Caco-2 (cell line): Measurements from ENCODE around the gene FBP2. TPM values are rescaled to one million over a fixed set of nuclear protein-coding genes. Genes with fewer than 3 reads are reported as not detected.

Experiments used
- BruUV-seq: library from RNA; stranded (reverse); fragments of 400-500 nt; replicated peaks from 2 replicates; lab custom pipeline; 2021; lab: Mats Ljungman, UMichigan
- CTCF ChIA-PET: fragments of 300-600 bp; sonication (Branson Sonifier 250); formaldehyde crosslinking; loops from one replicate; lab custom pipeline; 2022; ENCODE audit warnings: antibody characterized with exemption; lab: Charles Lee
- POLR2A ChIA-PET: fragments of 300-600 bp; sonication (Branson Sonifier 250); formaldehyde crosslinking; loops from one replicate; lab custom pipeline; 2022; ENCODE audit warnings: antibody characterized with exemption; lab: Charles Lee
- DNase-seq, 2 experiments: peaks; one replicate each; pipeline versions ENCODE4 v3.0.0 to v3.0.0-alpha.2; 2020 to 2022
- H3K27me3 ChIP-seq: replicated peaks from 2 replicates; pipeline ENCODE4 v1.6.0; 2011; ENCODE audit warnings: low read length; ENCODE audit not compliant: control insufficient read depth, insufficient read depth
- H3K36me3 ChIP-seq: 2 replicates; pipeline ENCODE4 v1.5.1; 2011; ENCODE audit warnings: low read length; ENCODE audit not compliant: control insufficient read depth, insufficient read depth
- H3K4me1 ChIP-seq: fragments of 250-450 bp; sonication (Bioruptor Pico); 2 replicates; pipeline ENCODE4 v1.5.1; 2020; ENCODE audit warnings: mild to moderate bottlenecking
- H3K4me3 ChIP-seq: 2 replicates; pipeline ENCODE4 v1.5.1; 2011; ENCODE audit warnings: low read depth, mild to moderate bottlenecking, control low read depth, low read length
- H3K9me3 ChIP-seq: fragments of 250-450 bp; sonication (Bioruptor Pico); 2 replicates; pipeline ENCODE4 v1.5.1; 2020; ENCODE audit warnings: mild to moderate bottlenecking, moderate library complexity
- H3K27ac Mint-ChIP-seq: one replicate; pipeline ENCODE4 v1.8.0; 2022; ENCODE audit warnings: mixed read lengths; ENCODE audit not compliant: unreplicated experiment
- H3K27me3 Mint-ChIP-seq: one replicate; pipeline ENCODE4 v1.8.0; 2022; ENCODE audit warnings: mixed read lengths; ENCODE audit not compliant: insufficient read depth, unreplicated experiment
- H3K36me3 Mint-ChIP-seq: one replicate; pipeline ENCODE4 v1.8.0; 2022; ENCODE audit warnings: mild to moderate bottlenecking, mixed read lengths; ENCODE audit not compliant: insufficient read depth, unreplicated experiment
- H3K4me1 Mint-ChIP-seq: one replicate; pipeline ENCODE4 v1.8.0; 2022; ENCODE audit warnings: low read depth, mixed read lengths; ENCODE audit not compliant: unreplicated experiment
- H3K4me3 Mint-ChIP-seq: one replicate; pipeline ENCODE4 v1.8.0; 2022; ENCODE audit warnings: mild to moderate bottlenecking, moderate library complexity, mixed read lengths; ENCODE audit not compliant: unreplicated experiment
- H3K9me3 Mint-ChIP-seq: one replicate; pipeline ENCODE4 v1.8.0; 2022; ENCODE audit warnings: mixed read lengths; ENCODE audit not compliant: unreplicated experiment
- intact Hi-C: fragments of 100-400 bp; cut with micrococcal nuclease; formaldehyde crosslinking; loops from one replicate; pipeline ENCODE4 v1.10.0; 2022; ENCODE audit not compliant: unreplicated experiment
- total RNA-seq: library from RNA; stranded (reverse); gene quantifications from 2 replicates; pipeline ENCODE4 v1.2.3, GENCODE V29; 2022
- TF ChIP-seq, protein P1 (sequence below), 2 experiments: fragments of 200-600 bp in 1 of 2; IDR thresholded peaks; 1 replicate in 1 of 2; 2 replicates in 1 of 2; pipeline versions ENCODE4 v1.5.1 to v1.8.0; 2011 to 2022; ENCODE audit warnings: antibody characterized with exemption in 1 of 2, control low read depth in 1 of 2, inconsistent platforms in 1 of 2, low read depth in 1 of 2, low read length in 1 of 2, mild to moderate bottlenecking in 1 of 2, moderate library complexity in 1 of 2; ENCODE audit not compliant: insufficient read depth in 1 of 2, severe bottlenecking in 1 of 2, unreplicated experiment in 1 of 2

The FBP2 gene
- total RNA-seq, 1 experiment from 2014 or later: not detected

GRCh38 chr9:94560237-94560636, 33.4 kb downstream of the FBP2 start:
- no peak overlapping the region for H3K4me3 Mint-ChIP-seq
- no peaks in the 10 kb centered on the region for H3K4me1 Mint-ChIP-seq
- no peaks in the 10 kb centered on the region for H3K9me3 ChIP-seq
- DNase-seq: no peak
- H3K36me3 ChIP-seq: peaks cover 1% of the 10 kb centered on the region; the same call in 1 of the 2 replicates
- H3K9me3 Mint-ChIP-seq: no peaks in the 10 kb centered on the region
- no peak overlapping the region for H3K4me3 ChIP-seq
- BruUV-seq: no TSS peak
- CTCF ChIA-PET: no interaction called here
- TF ChIP-seq, protein P1, sequence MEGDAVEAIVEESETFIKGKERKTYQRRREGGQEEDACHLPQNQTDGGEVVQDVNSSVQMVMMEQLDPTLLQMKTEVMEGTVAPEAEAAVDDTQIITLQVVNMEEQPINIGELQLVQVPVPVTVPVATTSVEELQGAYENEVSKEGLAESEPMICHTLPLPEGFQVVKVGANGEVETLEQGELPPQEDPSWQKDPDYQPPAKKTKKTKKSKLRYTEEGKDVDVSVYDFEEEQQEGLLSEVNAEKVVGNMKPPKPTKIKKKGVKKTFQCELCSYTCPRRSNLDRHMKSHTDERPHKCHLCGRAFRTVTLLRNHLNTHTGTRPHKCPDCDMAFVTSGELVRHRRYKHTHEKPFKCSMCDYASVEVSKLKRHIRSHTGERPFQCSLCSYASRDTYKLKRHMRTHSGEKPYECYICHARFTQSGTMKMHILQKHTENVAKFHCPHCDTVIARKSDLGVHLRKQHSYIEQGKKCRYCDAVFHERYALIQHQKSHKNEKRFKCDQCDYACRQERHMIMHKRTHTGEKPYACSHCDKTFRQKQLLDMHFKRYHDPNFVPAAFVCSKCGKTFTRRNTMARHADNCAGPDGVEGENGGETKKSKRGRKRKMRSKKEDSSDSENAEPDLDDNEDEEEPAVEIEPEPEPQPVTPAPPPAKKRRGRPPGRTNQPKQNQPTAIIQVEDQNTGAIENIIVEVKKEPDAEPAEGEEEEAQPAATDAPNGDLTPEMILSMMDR (IDR thresholded peaks at IDR 0.05; ENCODE audit: insufficient read depth in 1 of 2, low read depth in 1 of 2, low read length in 1 of 2, severe bottlenecking in 1 of 2, unreplicated experiment in 1 of 2): no peak
- POLR2A ChIA-PET: no interaction called here
- no peak overlapping the region for H3K27ac Mint-ChIP-seq
- peaks cover 12% of the 10 kb centered on the region for H3K36me3 Mint-ChIP-seq
- no peaks in the 10 kb centered on the region for H3K4me1 ChIP-seq
- H3K27me3 Mint-ChIP-seq: no peaks in the 10 kb centered on the region
- intact Hi-C loops: no loop called here
- H3K27me3 ChIP-seq: no peaks in the 10 kb centered on the region

- TF ChIP-seq, protein P1 (IDR thresholded peaks at IDR 0.05; ENCODE audit: insufficient read depth in 1 of 2, low read depth in 1 of 2, low read length in 1 of 2, severe bottlenecking in 1 of 2, unreplicated experiment in 1 of 2): no peak
- Histone ChIP-seq H3K4me3 (no peak overlapping the region), H3K4me1 (0 out of 2 replicates have a peak, but pooled peaks cover 3% of the 10 kb centered on the region), H3K36me3 (peaks cover 1% of the 10 kb centered on the region; the same call in 1 of the 2 replicates), H3K9me3 (no peaks in the 10 kb centered on the region), H3K27me3 (no peaks in the 10 kb centered on the region)
- POLR2A ChIA-PET: no interaction called here
- Mint-ChIP-seq H3K4me1 (peaks cover 9% of the 10 kb centered on the region), H3K27ac (no peak overlapping the region), H3K9me3 (no peaks in the 10 kb centered on the region), H3K27me3 (no peaks in the 10 kb centered on the region), H3K4me3 (no peak overlapping the region), H3K36me3 (peaks cover 10% of the 10 kb centered on the region)
- BruUV-seq: no TSS peak
- no peak for DNase-seq
- CTCF ChIA-PET: no interaction called here
- intact Hi-C loops: no loop called here
These were observed 36.2 kb downstream of the FBP2 start for GRCh38 chr9:94557376-94557775.

GRCh38 chr9:94554439-94555331, 38.9 kb downstream of the FBP2 start, which contains the start of gene PCAT7:
Gene PCAT7, plus strand, starts transcription at chr9:94555083.
- Mint-ChIP-seq H3K4me3 (no peak within 1 kb of the TSS), H3K27ac (no peak within 1 kb of the TSS), H3K27me3 (no peaks in the 10 kb centered on the region), H3K9me3 (no peaks in the 10 kb centered on the region), H3K4me1 (peaks cover 11% of the 10 kb centered on the region), H3K36me3 (peaks cover 23% of the 10 kb centered on the region)
- H3K36me3 ChIP-seq: no peaks in the 10 kb centered on the region; the same call in 1 of the 2 replicates
- peak within 1 kb of the TSS; percentile 48 for H3K4me3 ChIP-seq
- intact Hi-C loops: loop anchor here (1.0 to 5.0 kb wide), 6 partner anchors 49 to 614 kb away; no protein-coding TSS in a partner anchor
- TF ChIP-seq, protein P1 (IDR thresholded peaks at IDR 0.05; ENCODE audit: insufficient read depth in 1 of 2, low read depth in 1 of 2, low read length in 1 of 2, severe bottlenecking in 1 of 2, unreplicated experiment in 1 of 2): peak; percentile 67 to 78
- no peaks in the 10 kb centered on the region for H3K9me3 ChIP-seq
- POLR2A ChIA-PET: interaction anchor here (0.5 to 1.5 kb wide), 10 partner anchors 18 to 1504 kb away, joined by 3 to 15 read pairs (median 4); no protein-coding TSS in a partner anchor
- BruUV-seq: no TSS peak
- H3K4me1 ChIP-seq: 0 out of 2 replicates have a peak, but pooled peaks cover 3% of the 10 kb centered on the region
- H3K27me3 ChIP-seq: no peaks in the 10 kb centered on the region
- CTCF ChIA-PET: interaction anchor here (0.8 to 2.0 kb wide), 10 partner anchors 32 to 613 kb away, joined by 3 to 16 read pairs (median 6); no protein-coding TSS in a partner anchor
- DNase-seq: peak; percentile 87 to 89
